ENCODE data around the gene JAZF1.

The JAZF1 gene

GRCh38 chr7:28173531-28173930, 7.1 kb downstream of the JAZF1 start:
- TF ChIP-seq CTCF (IDR thresholded peaks at IDR 0.05): no peak
- no peaks in the 10 kb centered on the region for H3K27me3 ChIP-seq
- H3K27ac ChIP-seq: no peak overlapping the region
- peaks cover 2 to 4% of the 10 kb centered on the region in 2 experiments for H3K4me1 ChIP-seq (ENCODE audit: control insufficient read depth in 1 of 2, insufficient read depth in 1 of 2, low read depth in 1 of 2, low read length in 1 of 2)
- H3K36me3 ChIP-seq: no peaks in the 10 kb centered on the region
- H3K4me3 ChIP-seq (ENCODE audit: low read depth in 1 of 2, low read length in 1 of 2): no peak overlapping the region
- H3K9me3 ChIP-seq: no peaks in the 10 kb centered on the region

- no peak for TF ChIP-seq CTCF (IDR thresholded peaks at IDR 0.05)
- H3K27ac ChIP-seq: no peak overlapping the region
- H3K4me3 ChIP-seq (ENCODE audit: low read depth in 1 of 2, low read length in 1 of 2): no peak overlapping the region
- H3K4me1 ChIP-seq (ENCODE audit: control insufficient read depth in 1 of 2, insufficient read depth in 1 of 2, low read depth in 1 of 2, low read length in 1 of 2): no peaks in the 10 kb centered on the region
- H3K27me3 ChIP-seq: no peaks in the 10 kb centered on the region
- H3K9me3 ChIP-seq: no peaks in the 10 kb centered on the region
- no peaks in the 10 kb centered on the region for H3K36me3 ChIP-seq
Measured at GRCh38 chr7:28172958-28173357, 7.6 kb downstream of the JAZF1 start.

GRCh38 chr7:28170701-28171100, 9.9 kb downstream of the JAZF1 start:
- TF ChIP-seq CTCF (IDR thresholded peaks at IDR 0.05): no peak
- no peak overlapping the region for H3K27ac ChIP-seq
- no peak overlapping the region for H3K4me3 ChIP-seq (ENCODE audit: low read depth in 1 of 2, low read length in 1 of 2)
- no peaks in the 10 kb centered on the region for H3K9me3 ChIP-seq
- no peaks in the 10 kb centered on the region for H3K27me3 ChIP-seq
- no peaks in the 10 kb centered on the region for H3K4me1 ChIP-seq (ENCODE audit: control insufficient read depth in 1 of 2, insufficient read depth in 1 of 2, low read depth in 1 of 2, low read length in 1 of 2)
- no peaks in the 10 kb centered on the region for H3K36me3 ChIP-seq

GRCh38 chr7:28169230-28169629, 11.4 kb downstream of the JAZF1 start:
- no peak for TF ChIP-seq CTCF (IDR thresholded peaks at IDR 0.05)

GRCh38 chr7:28168393-28169158, 12.0 kb downstream of the JAZF1 start:
- no peaks in the 10 kb centered on the region for H3K4me1 ChIP-seq (ENCODE audit: control insufficient read depth in 1 of 2, insufficient read depth in 1 of 2, low read depth in 1 of 2, low read length in 1 of 2)
- no peaks in the 10 kb centered on the region for H3K36me3 ChIP-seq
- no peak overlapping the region for H3K4me3 ChIP-seq (ENCODE audit: low read depth in 1 of 2, low read length in 1 of 2)
- no peak overlapping the region for H3K27ac ChIP-seq
- TF ChIP-seq CTCF (IDR thresholded peaks at IDR 0.05): no peak
- no peaks in the 10 kb centered on the region for H3K27me3 ChIP-seq
- no peaks in the 10 kb centered on the region for H3K9me3 ChIP-seq

More at GRCh38 chr7:28169230-28169629, 11.4 kb downstream of the JAZF1 start:
- Histone ChIP-seq H3K4me3 (ENCODE audit: low read depth in 1 of 2, low read length in 1 of 2) (no peak overlapping the region), H3K27ac (no peak overlapping the region), H3K9me3 (no peaks in the 10 kb centered on the region), H3K36me3 (no peaks in the 10 kb centered on the region), H3K4me1 (ENCODE audit: control insufficient read depth in 1 of 2, insufficient read depth in 1 of 2, low read depth in 1 of 2, low read length in 1 of 2) (no peaks in the 10 kb centered on the region), H3K27me3 (no peaks in the 10 kb centered on the region)
